UCSD-AML1 (cell line): Measurements from ENCODE around the gene GLIPR2.
A peak's percentile ranks its signal among the peaks of the same experiment; 100 is the strongest.
"Not testable (repeated sequence)": the region's sequence is repeated elsewhere in the genome, so short reads cannot be mapped to it uniquely, and the experiment has no call there.

ENCODE experiments used
- DNase-seq: peaks from one replicate; lab custom pipeline; 2025; ENCODE audit not compliant: unreplicated experiment; lab: John Stamatoyannopoulos, UW

The GLIPR2 gene

DNA sequence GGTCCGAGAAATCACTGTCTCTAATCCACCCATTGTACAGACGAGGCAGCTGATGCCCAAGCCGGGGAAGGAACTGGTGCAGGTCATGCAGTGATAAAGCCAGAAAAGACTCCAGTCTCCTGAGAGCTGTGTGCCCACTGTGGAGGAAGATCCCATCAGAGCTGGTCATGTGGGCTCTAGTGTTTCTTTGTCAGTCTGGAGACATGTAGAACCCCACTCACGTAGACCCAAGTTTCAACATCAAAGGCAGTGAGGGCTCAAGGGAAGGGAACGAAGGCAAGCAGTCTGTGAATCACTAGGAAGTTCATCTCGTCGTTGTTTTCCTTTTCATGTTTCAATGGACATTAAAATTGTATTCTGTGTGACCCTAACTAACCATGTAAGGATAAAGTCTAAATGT, 14.6 kb upstream of the GLIPR2 start:
- DNase-seq: no peak

DNA sequence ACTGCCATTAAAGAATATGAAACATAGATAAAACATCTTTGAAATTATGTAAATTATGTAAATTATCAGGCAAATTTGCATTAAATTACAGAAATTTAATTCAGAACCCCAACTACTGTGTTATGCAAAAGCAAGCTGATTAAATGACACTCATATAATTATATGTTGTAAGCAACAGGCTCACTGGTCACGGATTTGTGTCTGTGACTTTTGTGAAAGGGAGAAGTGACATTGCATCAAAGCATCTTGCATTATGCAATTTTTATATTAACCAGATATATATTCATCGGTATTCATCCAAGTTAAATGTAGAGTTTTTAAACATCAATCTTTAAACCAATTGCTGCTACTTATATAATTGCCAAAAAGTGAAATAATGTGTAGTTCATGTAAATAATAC, 13.0 kb upstream of the GLIPR2 start:
- no peak for DNase-seq

DNA sequence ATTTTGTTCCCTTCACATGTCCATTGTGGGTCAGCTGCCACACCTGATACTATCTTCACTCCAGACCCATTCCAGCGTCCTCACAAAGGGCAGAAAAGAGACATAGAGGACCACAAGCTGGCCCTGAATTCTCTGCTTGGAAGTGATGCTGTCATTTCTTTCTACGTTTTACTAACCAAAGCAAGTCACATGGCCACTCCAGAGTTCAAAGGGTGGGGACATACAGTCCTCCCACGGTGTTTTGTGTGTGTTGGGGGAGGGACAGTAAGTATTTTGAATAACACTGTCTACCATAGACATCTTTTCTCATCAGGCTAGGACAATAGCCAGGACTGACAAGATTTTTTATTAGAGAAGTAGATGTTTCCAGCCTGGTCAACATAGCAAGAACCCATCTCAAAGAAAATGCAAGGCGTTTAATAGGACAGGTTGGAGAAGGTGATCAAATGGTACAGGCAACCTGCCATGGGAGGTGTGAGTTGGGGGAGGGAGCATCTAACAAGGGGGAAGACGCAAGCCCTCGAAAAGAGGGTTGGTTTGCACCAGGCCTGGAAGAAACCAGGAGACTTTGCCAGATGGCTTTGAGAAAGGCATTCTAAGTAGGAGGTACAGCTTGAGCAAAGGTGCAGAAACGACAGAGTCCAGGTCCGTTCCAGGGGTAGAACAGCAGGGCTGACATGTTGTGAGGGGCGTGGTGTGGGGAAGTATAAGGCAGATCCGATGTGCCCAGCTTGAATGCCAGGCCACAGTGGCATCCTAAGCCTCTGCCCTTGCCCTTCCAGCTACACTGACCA, 11.3 kb upstream of the GLIPR2 start:
- no peak for DNase-seq

DNA sequence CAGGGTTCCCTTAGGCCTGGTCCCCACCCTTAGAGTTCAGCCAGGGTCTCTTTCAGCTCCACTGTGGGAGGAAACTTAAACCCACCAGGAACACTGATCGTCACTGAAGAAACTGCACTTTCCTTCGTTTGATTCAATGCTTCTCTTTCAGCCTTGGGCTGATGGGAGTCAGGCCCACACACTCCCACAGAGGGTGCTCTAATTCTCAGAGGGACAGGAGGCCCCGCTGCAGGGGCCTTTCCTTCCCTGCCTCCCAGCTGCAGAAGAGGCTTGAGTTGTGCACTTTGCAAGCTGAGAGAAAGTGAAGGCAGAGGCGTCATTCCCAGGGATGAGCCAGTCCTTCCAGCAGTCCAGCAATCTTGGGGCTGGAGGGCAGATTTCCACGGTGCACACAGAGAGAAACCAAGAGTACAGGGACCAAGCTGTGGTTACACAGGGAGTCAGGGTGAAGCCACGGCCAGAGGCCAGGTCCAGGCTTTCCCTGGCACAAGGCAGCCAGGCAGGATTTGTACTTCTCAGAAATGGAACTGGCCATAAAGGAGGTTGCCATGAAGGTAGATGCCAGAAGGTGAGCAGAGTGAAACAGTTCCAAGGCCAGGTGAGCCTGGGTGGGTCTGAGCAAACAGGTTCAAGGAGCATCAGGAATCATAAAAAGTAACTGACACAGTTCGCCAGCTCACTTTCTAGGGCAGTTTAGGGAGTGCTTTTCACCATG, 10.4 kb upstream of the GLIPR2 start:
- no peak for DNase-seq

DNA sequence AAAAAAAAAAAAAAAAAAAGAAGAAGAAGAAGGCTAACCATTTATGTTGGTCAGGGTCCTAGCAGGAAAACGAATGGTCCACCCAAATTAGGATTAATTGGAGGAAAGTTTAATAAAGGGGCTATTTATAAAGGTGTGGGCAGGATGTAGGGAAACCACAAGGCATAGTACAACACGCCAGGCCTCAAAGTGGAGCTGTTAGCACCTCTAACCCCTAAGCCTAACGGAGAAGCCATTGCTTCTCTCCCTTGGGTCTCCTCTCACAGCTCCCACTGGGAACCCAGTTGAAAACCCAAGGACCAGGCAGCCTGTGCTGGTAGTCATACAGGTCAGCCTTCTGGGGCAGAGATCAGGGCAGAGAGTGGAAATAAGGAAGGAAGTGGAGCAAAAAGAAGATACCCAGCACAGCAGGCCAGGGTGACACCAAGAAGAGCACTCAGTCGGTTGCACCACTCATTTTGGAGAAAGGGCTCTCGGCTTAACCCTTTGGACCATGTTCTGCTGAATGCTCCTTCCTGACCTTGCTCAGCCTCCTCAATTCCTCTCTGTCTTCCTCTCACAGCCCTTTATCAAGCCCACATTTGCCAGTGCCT, 8.8 kb upstream of the GLIPR2 start:
- no peak for DNase-seq

DNA sequence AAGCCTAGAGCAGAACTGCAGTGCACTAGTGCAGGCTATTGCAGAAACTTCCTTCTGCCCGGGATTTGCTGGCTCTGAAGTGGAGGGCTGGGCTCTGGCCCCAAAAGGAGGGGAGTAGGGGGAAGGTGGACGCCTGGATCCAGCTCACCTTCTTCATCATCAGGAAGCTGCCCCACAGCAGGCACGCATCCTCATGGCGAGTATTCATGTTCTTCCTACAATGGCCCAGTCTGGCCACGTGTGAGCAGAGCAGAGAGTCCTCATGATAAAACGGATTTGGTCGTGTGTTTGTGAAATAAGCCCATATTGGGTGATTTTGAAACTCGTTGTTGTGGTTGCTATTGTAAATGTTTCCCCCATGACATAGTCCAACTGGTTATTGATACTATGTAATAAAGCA, 8.2 kb upstream of the GLIPR2 start:
- no peak for DNase-seq

DNA sequence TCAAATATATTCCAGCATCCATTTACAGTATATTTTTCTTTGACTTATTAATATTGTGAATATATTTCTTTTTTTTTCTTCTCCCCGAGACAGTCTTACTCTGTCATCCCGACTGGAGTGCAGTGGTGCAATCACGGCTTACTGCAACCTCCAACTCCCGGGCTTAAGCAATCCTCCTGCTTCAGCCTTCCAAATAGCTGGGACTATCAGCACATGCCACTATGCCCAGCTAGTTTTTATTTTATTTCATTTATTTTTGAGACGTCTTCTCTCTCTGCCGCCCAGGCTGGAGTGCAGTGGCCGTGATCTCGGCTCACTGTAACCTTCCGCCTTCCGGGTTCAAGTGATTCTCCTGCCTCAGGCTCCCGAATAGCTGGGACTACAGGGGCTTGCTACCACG, 7.4 kb upstream of the GLIPR2 start:
- no peak for DNase-seq

DNA sequence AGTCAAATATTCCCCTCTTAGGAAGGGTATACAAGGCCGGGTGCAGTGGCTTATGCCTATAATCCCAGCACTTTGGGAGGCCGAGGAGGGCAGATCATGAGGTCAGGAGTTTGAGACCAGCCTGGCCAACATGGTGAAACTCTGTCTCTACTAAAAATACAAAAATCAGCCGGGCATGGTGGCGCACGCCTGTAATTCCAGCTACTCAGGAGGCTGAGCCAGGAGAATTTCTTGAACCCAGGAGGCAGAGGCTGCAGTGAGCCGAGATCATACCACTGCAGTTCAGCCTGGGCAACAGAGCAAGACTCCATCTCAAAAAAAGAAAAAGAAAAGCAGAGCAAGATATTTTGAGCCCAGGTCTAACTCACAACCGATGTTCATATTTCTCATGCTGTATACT, 4.9 kb upstream of the GLIPR2 start:
- DNase-seq: not testable (repeated sequence)

DNA sequence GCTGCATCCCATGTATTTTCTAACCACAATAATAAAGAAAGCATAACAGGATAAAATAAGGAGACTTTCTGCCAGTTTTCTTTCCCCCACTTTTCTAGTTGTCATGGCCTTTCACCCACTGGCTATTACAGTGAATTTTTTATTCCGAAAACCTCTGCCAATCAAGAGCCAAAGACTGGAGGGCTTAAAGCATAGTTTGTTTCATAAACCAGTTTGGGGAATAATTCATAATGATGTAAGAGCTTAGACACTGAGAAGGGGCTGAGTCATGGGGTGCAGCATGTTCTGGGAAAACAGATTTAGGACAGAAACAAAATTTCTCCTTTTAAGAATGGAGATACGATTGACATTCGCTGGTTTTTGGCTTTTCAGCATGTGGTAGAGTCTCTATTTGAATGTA, 4.4 kb upstream of the GLIPR2 start:
- no peak for DNase-seq

DNA sequence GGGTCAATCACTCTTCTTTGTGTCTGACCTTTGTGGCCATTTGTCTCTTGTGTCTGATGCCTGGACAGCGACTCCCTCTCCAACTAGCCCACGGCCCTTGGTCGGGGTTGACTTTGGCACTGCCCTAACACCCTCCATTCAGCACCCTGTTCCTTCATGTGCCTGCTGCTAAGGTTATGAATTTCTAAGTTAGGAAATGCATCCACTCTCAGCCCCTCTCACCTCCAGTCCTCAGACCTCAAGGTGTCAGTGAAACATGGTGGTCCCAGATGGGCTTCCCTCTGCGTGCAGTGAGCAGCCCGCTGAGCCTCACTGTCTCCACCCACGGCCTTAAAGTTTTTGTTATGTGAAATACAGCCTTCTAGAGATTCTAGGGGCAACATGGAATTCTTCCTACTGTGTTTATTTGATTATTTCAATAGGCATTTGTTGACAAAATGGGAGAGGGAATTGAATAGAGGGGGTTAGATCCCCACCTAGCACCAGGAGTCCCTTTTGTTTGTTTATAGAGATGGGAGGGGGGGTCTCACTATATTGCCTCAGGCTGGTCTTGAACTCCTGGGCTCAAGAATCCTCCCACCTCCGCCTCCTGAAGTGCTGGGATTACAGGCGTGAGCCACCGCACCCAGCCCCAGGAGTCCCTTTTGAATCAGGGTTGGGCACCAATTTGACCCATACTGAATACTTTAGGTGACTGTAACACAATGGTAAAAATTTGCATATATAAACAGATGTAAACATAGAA, 1.6 kb upstream of the GLIPR2 start:
- DNase-seq: no peak

DNA sequence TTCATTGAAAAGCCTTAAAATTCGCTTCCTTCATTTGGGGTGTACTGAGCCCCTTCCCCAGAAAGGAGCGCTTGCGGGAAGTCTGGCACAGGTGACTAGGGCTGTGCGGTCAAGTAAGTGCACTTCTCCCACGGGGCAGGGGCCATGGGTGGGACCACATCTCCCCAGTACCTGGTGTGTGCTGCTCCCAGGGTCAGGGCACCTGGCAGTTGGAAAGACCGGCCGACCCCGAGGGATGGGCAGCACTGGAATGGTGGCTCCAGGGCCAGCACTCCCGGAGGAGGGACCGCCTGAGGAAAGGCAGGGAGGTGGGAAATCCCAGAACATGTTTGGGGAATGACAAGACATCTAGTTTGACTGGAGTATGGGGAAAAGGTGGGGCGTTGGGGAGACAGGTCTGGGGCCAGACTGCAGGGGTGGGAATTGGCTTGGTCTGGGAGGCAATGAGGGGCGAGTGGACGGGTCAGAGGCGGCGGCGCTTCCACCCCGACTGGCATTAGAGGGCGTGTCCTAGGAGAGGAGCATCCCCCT, 727 bp upstream of the GLIPR2 start:
- no peak for DNase-seq

DNA sequence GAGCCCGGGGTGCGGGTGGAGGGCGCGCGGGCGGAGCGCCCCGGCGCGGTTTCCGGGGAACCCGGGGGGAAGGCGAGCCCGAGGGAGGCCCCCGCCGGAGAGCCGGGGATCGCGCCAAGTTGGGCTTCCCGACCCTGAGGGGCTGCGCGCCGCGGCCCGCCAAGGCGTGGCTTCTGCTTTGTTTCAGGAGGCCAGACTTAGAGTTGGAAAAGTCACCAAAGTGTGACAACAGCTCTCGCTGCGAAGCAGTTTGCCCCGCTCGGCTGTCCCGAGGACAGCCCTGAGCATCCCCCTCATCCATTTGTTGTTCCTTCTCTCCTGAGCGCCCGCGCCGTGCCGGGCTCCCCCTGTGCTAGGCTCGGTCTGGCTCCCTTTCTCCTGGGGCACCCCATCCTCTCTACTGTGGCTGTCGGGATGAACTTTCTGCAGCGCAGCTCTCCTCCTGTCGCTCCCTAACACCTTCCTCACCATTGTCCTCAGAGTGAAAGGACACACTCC, 410 bp downstream of the GLIPR2 start:
- DNase-seq: no peak

DNA sequence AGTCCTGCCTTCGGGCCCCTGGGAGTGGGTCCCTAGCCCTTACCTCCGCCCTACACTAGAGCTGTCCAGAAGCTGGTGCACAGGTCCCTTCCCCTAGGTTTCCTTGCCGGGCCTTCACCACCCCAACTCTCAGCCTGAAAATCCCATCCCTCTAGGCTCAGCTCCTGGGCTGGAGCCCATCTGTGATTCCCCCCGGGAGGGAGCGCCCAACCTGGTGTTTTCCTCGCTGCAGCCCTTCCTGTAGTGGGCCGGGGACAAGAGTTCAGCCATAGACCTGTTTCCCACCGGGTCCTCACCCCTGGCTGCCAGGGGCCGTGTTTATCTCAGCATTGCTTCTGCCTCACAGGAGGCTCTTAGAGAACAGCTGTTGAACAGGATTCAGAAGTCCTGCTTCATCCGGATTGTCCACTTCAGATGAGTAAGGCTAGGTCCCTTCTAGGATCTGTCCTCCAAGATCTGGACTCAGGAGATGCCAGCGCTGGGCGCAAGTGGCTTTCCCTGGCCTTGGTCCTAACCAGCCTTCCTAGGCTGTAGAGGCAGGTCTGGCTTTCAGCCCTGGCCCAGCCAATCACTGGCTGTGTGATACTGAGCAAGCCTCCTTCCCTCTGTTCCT, 965 bp downstream of the GLIPR2 start:
- no peak for DNase-seq

DNA sequence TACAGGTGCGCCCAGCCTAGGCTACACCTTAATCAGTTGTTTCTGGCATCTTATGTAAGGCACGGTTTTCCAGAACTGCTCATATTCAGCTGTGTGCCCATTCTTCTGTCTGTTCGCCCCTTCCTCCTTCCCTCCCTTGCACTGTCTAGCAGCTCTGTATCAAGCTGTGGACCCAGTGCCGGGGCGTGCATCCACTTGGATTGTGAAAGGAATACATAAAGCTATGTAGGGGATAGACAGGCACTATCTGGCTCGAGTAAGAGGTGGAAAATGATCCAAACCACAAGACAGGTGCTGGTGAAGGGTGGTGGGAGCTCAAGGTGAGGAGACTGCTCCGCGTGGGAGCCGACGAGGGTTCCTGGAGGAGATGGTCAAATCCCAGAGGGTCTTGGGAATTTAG, 2.0 kb downstream of the GLIPR2 start:
- DNase-seq: no peak

DNA sequence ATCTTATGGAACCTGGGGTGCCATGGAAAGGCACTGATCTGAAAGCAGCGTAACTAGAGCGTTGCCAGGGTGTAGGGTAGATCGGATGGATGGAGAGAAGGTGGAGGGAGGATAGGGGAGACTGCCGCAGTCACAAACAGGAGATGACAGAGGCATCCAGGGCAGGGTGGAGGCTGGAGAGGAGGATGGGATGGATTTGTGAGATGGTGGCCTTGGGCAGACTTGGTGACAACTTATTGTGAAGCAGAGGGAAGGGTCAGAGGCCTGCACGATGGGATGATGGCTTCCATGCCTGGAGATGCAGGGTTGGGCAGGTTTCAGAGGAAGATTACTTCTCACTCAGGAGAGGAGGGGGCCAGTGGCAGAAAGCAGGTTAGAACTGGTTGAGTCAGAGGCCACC, 2.4 kb downstream of the GLIPR2 start:
- no peak for DNase-seq

DNA sequence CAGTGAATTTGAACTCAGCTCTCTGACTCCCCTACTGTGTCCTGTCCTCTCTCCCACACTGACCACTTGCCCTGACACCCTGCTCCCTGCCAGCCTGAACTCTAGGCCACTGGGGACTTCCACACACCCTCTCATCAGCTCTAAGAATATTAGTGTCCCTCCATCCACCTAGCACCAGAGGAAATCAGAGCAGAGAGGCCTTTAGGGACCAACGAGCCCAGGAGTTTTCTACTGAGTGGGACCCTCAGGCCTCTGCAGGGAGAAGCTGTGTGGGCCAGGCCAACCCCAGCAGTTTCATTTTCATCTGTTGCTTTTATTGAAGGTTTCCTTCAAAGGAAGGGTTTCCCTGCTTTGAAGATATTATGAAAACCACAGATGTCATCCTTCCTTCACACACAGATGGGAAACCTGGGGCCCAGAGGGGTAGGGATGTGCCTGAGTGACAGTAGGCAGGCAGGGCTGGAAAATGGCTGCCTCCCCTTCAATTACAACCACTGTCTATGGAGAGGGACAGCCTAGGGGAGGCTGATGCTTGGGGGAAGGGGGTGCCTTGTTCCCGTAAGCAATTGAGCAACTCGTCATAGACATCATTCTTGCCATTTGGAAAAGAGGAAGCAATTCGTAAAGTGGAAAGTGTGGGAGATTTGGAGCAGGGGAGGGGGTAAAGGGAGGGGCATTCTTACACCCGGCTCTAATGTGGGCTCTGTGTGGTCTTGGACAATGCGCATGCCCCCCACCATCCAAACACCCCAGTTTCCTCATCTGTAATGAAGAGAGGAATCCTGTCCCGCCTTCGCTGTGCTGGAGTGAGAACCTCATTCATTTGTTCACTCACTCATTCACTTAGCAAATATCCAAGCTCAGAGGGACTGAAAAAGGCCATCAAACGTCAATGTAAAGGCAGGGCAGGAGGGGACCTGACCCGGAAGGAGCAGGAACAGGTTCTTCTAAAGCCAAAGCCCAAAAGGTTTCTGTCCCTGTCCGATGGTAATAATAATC, 3.9 kb downstream of the GLIPR2 start:
- DNase-seq: no peak

DNA sequence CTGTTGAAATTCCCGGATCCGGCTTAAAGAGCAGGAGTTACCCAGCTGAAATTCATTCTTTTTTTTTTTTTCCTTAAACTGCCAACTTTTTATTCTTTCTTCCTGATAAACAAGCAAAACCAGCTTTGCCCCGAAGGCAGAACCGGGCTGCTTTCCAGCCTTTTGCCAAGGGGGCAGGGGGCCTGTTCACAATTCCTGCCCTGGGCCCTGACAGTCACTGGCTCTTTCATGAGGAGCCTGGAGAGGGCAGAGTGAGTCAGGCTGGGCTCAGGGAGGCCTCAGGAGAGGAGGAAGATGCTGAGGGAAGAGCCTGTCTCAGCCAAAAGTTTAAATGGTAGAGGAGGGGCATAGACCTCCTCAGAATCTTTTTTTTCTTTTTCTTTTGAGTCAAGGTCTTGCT, 4.8 kb downstream of the GLIPR2 start:
- DNase-seq: no peak

DNA sequence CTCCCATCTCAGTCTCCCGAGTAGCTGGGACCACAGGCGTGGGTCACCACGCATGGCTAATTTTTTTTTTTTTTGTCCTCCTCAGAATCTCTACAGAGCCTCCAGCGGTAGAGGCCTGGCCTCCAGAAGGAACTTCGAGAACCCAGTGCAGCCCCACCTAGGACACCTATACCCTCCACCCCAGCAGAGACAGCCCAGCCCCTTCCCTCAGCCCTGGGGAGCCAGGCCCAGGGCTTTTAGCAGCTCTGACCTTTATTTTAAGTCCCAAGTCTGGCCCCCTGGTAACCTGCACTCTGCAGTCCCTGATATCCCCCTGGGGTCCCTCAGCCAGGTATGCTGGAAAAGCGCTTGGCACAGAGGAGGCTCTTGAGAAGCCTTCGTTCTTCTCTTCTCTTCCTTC, 5.2 kb downstream of the GLIPR2 start:
- DNase-seq: no peak

DNA sequence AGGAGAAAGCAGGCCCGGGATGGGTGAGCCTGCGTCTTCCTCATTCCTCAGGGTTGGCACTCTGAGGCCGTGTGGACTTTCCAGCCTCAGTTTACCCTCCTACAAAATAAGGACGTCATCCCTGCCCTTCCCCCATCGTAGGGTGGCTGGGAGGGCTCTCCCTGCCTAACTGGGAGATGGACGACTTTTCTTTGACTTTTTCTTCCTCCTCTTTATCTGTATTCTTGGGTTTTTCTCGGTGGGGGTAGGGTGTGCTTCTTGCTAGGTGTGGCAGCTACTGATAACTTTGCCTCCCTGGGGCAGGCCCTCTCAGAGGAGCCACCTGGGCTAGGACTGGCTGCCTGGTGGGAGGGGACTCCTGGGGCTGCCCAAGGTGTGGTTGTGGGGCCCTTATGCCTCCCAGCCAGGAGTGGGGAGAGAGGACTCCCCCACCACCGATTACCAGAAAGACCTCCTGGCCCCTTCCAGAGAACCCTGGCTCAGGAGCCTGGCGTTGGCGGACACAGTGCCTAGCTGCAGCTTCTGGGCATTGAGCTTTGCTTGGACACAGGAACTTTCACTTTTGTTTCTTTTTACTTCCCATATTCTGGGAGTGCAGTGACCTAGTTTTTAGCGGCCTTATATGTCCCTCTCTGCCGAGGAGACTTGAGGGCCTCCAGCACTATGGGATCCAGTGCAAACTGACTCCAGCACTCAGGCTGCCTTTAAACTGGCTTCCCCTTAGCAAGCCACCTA, 6.1 kb downstream of the GLIPR2 start:
- DNase-seq: peak; percentile 45
